ENCODE results near the gene RRP15. TPM values are rescaled to one million over a fixed set of nuclear protein-coding genes. Genes with fewer than 3 reads are reported as not detected.

RRP15 gene
- total RNA-seq, 2 donors from 2014 or later = 4.1 TPM

DNA sequence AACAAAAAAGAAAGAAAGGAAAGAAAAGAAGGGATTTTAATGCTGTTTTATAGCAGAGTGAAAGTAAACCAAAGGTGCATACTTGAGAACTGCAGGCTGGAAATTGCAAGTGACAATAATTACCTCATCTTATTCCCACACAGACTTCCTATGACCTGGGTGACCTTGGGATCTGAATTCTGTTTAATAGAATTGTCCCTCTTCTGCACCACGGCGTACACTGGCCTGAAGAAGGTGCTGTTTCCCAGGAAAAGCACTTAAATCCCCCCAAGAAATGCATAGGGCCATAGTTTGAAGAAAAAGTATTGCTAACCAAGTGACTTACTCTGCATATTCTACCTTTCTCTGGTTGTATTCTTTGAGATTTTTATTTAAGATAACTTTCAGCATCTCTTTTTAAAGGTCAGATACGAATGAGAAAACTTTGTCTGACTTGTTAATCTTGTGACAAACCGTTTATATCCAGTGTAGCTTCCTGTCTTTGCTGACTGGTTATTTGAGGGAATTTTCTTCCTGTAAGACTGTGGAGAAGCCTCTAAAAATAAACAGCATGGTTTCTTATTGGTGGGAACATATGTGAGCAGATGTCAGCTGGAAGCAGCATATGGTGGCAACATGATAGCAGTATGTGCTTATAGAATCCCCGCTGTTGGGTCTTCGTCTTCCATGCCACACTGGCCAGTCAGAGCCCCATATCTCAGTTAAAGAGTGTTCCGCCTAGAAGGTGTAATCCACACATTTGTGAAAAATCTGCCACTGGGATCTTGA, 76.4 kb downstream of the RRP15 start:
- Histone ChIP-seq H3K9me3 (no peaks in the 10 kb centered on the region), H3K4me3 (no peak overlapping the region), H3K36me3 (no peaks in the 10 kb centered on the region), H3K4me1 (replicated peaks) (no peaks in the 10 kb centered on the region), H3K27me3 (replicated peaks; ENCODE audit: insufficient read depth) (no peaks in the 10 kb centered on the region), H3K27ac (no peak overlapping the region)
- TF ChIP-seq, protein P1, sequence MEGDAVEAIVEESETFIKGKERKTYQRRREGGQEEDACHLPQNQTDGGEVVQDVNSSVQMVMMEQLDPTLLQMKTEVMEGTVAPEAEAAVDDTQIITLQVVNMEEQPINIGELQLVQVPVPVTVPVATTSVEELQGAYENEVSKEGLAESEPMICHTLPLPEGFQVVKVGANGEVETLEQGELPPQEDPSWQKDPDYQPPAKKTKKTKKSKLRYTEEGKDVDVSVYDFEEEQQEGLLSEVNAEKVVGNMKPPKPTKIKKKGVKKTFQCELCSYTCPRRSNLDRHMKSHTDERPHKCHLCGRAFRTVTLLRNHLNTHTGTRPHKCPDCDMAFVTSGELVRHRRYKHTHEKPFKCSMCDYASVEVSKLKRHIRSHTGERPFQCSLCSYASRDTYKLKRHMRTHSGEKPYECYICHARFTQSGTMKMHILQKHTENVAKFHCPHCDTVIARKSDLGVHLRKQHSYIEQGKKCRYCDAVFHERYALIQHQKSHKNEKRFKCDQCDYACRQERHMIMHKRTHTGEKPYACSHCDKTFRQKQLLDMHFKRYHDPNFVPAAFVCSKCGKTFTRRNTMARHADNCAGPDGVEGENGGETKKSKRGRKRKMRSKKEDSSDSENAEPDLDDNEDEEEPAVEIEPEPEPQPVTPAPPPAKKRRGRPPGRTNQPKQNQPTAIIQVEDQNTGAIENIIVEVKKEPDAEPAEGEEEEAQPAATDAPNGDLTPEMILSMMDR (IDR thresholded peaks at IDR 0.05) = peak in 2 of 4 experiments; percentile 29 to 36
- TF ChIP-seq POLR2AphosphoS5 (IDR thresholded peaks at IDR 0.05) (no peak), POLR2A (IDR thresholded peaks at IDR 0.05) (no peak)
- 63% methylated on average over 7 of the region's 7 CpGs for WGBS
- intact Hi-C loops (cut with DNase I) = loop anchor here (10.0 kb wide), 1 partner anchor 453 kb away; no protein-coding TSS in a partner anchor
- DNase-seq (ENCODE audit: low spot score) = no peak

- 65% methylated on average over 5 of the region's 5 CpGs for whole genome bisulfite sequencing
- Histone ChIP-seq H3K4me3 (no peak overlapping the region), H3K9me3 (no peaks in the 10 kb centered on the region), H3K36me3 (no peaks in the 10 kb centered on the region), H3K27me3 (replicated peaks; ENCODE audit: insufficient read depth) (no peaks in the 10 kb centered on the region), H3K4me1 (replicated peaks) (no peaks in the 10 kb centered on the region), H3K27ac (no peak overlapping the region)
- TF ChIP-seq POLR2A (IDR thresholded peaks at IDR 0.05) (no peak), POLR2AphosphoS5 (IDR thresholded peaks at IDR 0.05) (no peak)
- TF ChIP-seq, protein P1 (IDR thresholded peaks at IDR 0.05) = no peak
- intact Hi-C loops (cut with DNase I) = loop anchor here (10.0 kb wide), 1 partner anchor 452 kb away; no protein-coding TSS in a partner anchor
- no peak for DNase-seq (ENCODE audit: low spot score)
Measured at GRCh38 chr1:218362418-218363076, 77.5 kb downstream of the RRP15 start.

GRCh38 chr1:218363141-218363540, 78.0 kb downstream of the RRP15 start:
- H3K27ac ChIP-seq = no peak overlapping the region
- H3K4me1 ChIP-seq (replicated peaks) = no peaks in the 10 kb centered on the region
- H3K27me3 ChIP-seq (replicated peaks; ENCODE audit: insufficient read depth) = no peaks in the 10 kb centered on the region
- DNase-seq (ENCODE audit: low spot score) = no peak
- no peaks in the 10 kb centered on the region for H3K9me3 ChIP-seq
- H3K4me3 ChIP-seq = no peak overlapping the region
- intact Hi-C loops (cut with DNase I) = loop anchor here (10.0 kb wide), 1 partner anchor 452 kb away; no protein-coding TSS in a partner anchor
- H3K36me3 ChIP-seq = no peaks in the 10 kb centered on the region
- TF ChIP-seq, protein P1 (IDR thresholded peaks at IDR 0.05) = no peak
- TF ChIP-seq POLR2A (IDR thresholded peaks at IDR 0.05) (no peak), POLR2AphosphoS5 (IDR thresholded peaks at IDR 0.05) (no peak)
- WGBS = 28% methylated on average over 1 of the region's 1 CpG

DNA sequence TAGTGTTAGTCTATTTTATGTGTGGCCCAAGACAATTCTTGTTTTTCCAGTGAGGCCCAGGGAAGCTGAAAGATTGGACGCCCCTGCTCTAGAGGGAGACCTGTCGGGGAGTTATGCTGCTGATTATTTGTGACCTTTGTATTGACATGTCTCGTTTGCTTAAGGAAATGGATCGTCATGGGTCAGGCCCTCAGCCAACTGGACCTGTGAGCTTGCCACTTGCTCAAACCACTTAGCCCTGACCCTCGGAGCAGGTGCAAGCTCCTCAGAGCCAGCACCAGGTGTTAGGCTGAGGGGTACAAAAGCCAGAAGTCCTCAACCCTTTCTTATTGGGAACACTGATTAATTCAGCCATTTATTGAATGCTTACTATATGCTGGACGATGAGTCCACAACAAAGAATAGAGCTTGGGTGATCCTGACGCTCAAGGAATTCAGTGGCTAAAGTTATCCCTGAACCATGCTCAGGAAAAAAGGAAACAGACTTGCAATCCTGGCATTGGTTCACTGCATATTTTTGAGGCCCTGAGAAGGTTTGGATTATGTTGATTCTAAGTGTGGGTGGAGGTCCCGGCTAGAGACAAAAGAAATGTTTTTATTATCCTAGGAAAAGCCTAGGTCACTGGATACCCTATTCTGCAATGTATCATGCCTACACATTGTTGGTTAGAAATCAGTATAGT, 79.1 kb downstream of the RRP15 start:
- no peak for DNase-seq (ENCODE audit: low spot score)
- intact Hi-C loops (cut with DNase I) = loop anchor here (10.0 kb wide), 1 partner anchor 451 kb away; no protein-coding TSS in a partner anchor
- Histone ChIP-seq H3K27me3 (replicated peaks; ENCODE audit: insufficient read depth) (no peaks in the 10 kb centered on the region), H3K9me3 (no peaks in the 10 kb centered on the region), H3K4me3 (no peak overlapping the region), H3K27ac (peak overlapping the region; percentile 8 to 20), H3K4me1 (replicated peaks) (no peaks in the 10 kb centered on the region), H3K36me3 (no peaks in the 10 kb centered on the region)
- TF ChIP-seq, protein P1 (IDR thresholded peaks at IDR 0.05) = no peak
- no peak for TF ChIP-seq POLR2AphosphoS5 (IDR thresholded peaks at IDR 0.05)
- TF ChIP-seq POLR2A (IDR thresholded peaks at IDR 0.05) = no peak
- 63% methylated on average over 8 of the region's 8 CpGs for WGBS

Data from prostate gland (tissue), 2 donors.